H1 (cell line): ENCODE data around the gene PSIP1. TPM values are rescaled to one million over a fixed set of nuclear protein-coding genes. Genes with fewer than 3 reads are reported as not detected.

Experiments used
- EZH2 ChIP-seq: fragments of 200-600 bp; sonication (generic); IDR thresholded peaks from 2 replicates; pipeline ENCODE4 v1.7.1; 2012; ENCODE audit warnings: low read depth, mild to moderate bottlenecking, moderate library complexity, low read length, inconsistent platforms; ENCODE audit not compliant: severe bottlenecking
- GTF2F1 ChIP-seq: IDR thresholded peaks from 2 replicates; pipeline ENCODE4 v1.6.1; 2012; ENCODE audit warnings: low read depth, low read length, improper control_type of control experiment, borderline replicate concordance
- ZNF274 ChIP-seq: IDR thresholded peaks from 2 replicates; pipeline ENCODE4 v1.7.0; 2012; ENCODE audit warnings: low read length, borderline replicate concordance; ENCODE audit errors: extremely low read depth
- polyA plus RNA-seq, 7 experiments: library from polyadenylated mRNA; depleted of rRNA in 3 of 7; stranded (reverse) in 5 of 7; unstranded in 2 of 7; fragments of >200 nt in 5 of 7; fragments of 200-250 nt in 2 of 7; gene quantifications; 1 replicate in 5 of 7; 2 replicates in 1 of 7; 4 replicates in 1 of 7; pipeline versions ENCODE4 v1.2.1 to v1.2.3, GENCODE V29; 2011 to 2013; ENCODE audit warnings: missing spikeins in 2 of 7, mixed read lengths in 2 of 7
- total RNA-seq: library from RNA; stranded (reverse); fragmentation: NEBNext Ultra II Directional; extraction: Animal tissue kit (Norgen Biotek cat#: 25700); gene quantifications from 2 replicates; pipeline ENCODE4 v1.2.1, GENCODE V29; 2021

PSIP1 gene
- total and polyA plus RNA-seq, 2 of the 8 experiments (the other 6 are each of a cell fraction or from before 2014, with no cell fraction given), result 63.3 to 387 TPM

DNA sequence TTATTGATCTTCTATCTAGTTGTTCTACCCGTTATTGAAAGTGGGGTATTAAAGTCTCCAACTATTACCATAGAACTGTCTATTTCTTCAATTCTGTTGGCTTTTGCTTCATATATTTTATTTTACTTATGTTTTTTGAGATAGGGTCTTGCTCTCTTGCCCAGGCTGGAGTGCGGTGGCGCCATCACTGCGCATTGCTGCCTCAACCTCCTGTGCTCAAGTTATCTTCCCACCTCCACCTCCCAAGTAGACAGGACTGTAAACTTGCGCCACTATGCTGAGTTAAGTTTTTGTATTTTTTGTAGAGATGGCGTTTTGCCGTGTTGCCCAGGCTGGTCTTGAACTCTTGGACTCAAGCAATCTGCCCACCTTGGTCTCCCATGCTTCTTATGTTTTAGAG, 71.9 kb downstream of the PSIP1 start (continued):
- TF ChIP-seq GTF2F1, result no peak
- no peak for TF ChIP-seq EZH2
- TF ChIP-seq ZNF274, result no peak
